GM18868 (cell line): ENCODE data around the gene ACTR3C.
"Not testable (repeated sequence)": the region's sequence is repeated elsewhere in the genome, so short reads cannot be mapped to it uniquely, and the experiment has no call there.

Source experiments
- ATAC-seq: cut with Tn5 transposase; IDR thresholded peaks from one replicate; pipeline ENCODE4 v1.9.1; 2021; ENCODE audit warnings: mild to moderate bottlenecking, moderate library complexity; ENCODE audit not compliant: unreplicated experiment

Gene ACTR3C

DNA sequence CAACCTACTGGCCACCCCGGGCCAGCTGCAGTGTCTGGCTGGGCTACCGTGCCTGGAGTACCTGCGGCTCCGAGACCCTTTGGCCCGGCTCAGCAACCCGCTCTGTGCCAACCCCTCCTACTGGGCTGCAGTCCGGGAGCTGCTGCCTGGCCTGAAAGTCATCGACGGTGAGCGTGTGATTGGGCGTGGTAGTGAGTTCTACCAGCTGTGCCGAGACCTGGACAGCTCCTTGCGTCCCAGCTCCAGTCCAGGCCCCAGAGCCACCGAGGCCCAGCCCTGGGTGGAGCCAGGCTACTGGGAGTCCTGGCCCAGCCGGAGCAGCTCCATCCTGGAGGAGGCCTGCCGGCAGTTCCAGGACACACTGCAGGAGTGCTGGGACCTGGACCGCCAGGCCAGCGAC, 13.8 kb upstream of the ACTR3C start:
- no peak for ATAC-seq

DNA sequence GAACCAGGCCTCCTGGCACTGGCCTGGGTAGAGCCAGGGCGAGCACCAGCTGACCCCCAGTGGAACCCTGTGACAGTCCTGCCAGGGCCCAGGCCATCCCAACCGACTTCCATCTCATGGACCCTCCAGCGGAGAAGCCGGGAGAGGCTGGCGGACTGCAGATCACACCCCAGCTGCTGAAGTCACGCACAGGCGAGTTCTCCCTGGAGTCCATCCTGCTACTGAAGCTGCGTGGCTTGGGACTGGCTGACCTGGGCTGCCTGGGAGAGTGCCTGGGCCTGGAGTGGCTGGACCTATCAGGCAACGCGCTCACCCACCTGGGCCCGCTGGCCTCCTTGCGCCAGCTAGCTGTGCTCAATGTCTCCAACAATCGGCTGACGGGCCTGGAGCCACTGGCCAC, 13.4 kb upstream of the ACTR3C start:
- ATAC-seq: no peak

DNA sequence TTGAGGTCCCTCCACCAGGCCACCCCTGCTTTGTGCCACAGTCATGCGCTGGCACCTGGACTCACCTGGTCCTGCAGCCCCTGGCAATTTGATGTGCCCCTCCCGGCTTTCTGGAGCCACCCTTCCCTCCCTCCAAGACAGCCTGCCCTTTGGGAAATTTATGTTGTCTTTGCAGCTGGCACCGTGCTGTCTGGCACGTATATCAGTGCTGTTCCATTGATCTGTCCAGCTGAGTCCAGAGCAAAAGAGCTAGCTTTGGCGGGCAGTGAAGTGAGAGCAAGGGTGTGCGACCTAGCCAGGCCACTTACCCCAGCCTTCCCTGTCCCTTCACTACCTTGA, 12.4 kb upstream of the ACTR3C start:
- ATAC-seq: no peak

DNA sequence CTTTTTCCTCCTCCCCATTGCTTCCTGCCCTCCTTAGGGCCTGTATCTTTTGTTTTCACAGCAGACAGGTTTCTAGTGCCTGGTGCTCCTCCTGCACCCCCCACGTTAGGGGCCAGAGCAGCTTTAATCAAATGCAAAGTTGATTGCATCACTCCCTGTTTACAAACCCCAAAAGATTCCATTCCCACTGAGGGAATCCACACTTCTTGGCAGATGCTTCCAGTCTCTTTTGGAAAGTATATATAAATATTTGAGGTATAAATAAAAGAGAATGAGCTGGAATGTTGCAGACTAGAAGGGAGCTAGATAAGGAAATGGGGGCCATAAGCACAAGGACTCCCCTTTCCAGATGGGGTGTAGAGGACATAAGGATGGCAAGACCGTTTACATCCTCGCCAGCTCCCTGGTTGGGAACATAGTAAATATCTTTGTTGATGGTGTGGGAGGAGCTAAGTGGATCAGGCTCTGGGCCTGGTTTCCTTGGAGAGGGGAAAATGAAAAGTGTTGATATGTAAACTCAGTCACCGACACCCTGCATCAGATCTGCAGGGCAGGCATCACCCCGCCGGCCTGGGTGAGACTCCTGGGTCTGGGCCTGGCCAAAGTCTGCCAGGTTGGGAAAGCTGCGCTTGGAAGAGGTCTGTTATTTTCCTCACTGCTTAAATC, 11.9 kb upstream of the ACTR3C start:
- no peak for ATAC-seq

DNA sequence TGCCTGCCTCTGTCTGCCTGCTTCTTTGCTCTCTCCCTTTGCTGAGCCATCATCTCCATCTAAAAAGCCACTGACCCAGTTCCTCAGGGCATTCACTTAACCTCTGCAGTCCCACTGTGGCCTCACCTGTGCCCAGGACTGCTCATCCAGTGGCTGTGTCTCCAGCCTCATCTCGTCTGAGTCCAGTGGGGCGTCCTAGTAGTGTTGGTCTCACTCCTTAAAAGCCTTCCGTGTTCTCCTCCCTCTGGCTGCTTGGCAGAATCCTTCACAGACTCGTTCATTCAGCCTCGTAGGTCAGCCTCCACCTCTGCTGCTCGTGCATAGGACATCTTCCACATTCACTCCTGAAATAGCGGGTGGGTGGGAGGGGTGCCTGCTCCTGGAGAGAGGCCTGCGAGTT, 10.8 kb upstream of the ACTR3C start:
- no peak for ATAC-seq

DNA sequence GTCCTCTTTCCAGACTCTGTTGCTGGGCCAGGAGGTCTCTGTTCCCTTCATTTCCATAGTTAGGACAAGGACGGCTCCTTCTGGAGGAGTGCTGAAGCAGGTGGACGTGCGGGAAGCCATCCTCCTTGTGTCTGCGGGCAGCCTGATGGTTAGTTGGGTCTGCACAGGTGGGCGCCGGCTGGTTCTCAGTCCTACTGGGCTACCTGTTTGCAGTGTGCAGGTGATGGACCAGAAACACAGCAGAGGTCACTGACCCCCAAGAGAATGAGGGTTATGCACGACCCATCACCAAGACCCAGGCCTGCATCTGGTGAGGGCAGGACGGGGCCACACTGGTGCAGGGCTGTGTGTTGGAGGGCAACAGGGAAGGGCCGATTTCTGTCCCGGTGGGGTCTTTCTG, 10.3 kb upstream of the ACTR3C start:
- ATAC-seq: no peak

DNA sequence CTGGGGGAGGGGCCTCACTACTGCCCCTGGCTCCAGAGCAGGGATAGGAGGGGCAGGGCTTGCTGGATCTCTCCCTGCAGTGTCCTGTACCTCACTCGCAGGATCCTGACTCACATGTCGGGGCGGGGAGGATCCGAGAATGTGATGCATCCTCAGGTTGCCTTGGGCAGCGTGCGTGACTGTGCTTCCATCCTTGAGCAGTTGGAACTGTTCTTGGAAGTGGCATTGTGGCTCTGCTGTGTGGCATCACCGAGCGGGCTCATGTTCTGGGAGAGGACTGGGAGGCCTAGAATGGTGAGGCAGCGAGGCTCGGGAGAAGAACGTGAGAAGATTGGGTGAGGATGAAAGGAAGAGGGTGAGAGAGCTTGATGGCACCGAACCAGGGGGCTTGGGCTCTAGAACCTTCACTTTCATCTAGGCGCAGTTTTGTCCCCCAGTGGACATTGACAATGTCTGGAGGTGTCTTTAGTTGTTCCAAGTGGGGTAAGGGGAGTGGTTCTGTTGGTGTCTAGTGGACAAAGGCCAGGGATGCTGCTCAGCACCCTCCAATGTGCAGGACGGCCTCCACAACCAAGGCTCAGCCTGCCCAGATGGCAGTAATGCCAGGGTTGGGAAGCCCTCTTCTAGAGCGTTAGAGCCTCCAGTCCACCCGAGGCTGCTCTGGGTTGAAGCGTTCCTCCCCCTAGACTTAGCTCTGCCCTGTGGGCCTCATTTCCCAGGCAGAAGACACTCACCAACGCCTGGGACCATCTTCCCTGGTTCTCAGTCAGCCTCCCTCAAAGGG, 9.7 kb upstream of the ACTR3C start:
- no peak for ATAC-seq

DNA sequence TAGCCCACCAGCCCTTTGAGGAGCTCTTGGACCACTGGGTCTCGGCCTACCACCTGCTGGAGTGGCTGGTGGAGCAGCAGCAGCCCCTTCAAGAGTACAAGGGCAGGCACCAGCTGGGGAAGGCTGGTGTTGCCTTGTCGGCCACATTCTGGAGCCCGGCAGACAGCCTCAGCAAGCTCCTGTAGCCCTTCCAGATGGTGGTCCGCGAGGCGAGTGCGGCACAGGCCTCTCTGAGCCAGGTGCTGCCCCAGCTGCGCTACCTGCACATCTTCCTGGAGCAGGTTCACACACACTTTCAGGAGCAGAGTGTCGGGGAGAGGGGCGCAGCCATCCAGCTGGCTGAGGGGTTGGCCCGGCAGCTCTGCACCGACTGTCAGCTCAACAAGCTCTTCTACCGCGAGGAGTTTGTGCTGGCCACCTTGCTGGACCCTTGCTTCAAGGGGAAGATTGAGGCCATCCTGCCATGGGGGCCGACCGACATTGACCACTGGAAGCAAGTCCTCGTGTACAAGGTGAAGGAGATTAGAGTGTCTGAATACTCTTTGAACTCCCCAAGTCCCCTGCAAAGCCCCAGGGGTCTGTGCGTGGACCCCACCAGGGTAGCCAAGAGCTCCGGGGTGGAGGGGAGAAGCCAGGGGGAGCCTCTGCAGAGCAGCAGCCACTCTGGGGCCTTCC, 7.0 kb upstream of the ACTR3C start:
- ATAC-seq: no peak

DNA sequence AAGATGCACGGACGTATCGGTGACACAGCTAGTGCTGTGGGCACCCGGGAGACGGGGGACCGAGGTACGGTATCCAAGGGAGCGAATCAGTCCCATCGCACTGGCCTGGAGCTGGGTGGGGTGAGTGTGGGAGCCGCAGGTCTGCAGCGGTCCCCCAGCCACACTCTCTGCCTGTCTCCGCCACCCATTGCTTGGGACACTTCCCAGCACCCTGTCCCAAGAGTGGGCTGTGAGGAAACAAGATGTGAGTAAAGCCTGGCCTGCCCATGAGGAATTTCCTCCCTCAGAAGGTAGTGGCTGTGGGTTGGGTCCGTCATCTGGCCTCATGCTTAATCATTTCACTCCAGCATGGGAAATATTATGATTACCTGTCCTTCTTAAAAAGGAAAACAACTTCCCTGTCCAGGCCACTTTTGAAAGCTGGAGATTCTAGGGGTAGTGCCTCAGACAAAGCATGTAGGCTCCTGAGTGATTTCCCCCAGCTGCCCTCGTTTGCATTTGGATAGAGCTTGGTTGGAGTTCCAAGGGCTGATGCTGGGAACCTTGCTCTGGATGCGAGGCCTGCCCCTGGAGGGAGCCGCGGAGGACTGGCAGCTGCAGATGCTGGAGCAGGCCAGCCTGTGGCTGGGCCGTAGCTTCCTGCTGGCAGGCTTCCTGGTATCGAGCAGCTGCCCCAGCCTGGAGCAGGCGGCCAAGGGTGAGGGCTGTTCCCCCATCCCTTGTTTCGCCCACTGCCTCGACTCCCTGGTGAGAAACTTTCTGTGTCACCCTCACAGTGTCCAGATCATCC, 6.2 kb upstream of the ACTR3C start:
- no peak for ATAC-seq

DNA sequence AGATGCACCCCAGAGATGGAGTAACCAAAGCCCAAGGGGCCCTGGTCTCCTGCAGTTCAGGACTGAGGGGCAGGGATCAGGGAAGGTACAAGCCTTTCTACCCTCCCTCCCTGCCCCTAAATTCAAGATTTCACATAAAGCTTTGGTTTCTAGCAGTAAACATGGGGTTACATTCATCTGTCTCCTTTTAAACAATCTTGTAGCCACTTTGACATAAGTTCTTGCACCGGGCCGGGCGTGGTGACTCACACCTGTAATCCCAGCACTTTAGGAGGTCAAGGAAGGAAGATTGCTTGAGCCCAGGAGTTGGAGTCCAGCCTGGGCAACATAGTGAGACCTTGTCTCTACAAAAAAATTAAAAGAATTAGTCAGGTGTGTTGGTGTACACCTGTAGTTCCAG, 4.0 kb upstream of the ACTR3C start:
- no peak for ATAC-seq

DNA sequence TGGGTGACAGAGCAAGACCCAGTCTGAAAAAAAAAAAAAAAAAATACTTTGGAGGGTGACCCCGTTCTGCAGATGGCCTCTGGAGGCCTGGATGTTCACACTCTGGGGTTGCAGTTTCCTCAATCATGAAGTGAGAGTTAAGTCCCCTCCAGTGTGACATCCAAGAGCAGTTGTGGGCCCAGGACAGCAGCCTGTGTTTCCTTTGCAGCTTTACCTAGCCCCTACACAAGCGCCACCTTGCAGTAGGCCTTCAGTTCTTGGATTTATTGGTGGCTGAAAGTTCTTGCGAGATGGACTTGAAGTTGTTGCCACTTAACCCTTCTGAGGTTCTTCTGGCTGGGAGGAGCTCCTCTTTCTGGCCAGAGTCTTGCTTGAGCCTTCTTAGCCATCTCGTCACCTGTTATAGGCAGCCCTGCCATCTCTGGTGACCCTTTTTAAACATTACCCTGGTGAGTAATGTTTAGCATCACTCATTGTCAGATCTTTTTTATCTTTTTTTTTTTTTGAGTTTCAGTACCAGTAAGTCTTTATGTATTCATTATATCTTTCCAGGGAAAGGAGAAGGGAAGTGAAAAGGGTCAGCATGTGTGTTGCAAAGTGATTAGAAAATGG, 3.4 kb upstream of the ACTR3C start:
- no peak for ATAC-seq

DNA sequence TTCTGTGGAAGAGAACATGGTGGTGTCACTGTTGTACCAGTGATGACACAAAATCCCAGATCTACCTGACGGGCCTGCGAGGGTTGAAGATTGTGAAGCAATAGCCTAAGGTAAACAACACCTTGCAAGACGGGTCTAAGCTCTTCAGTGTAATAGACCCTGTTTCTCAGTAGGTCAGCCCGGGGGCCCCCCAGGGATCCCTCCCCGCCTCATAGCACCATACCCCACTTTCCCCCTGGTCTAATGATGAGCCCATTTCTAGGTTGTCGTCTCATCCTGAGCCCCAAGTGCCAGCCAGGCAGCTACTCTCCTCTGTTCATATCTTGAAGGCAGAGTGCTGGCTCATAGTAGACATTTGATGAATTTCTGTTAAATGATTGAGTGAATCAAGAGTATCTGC, 2.6 kb upstream of the ACTR3C start:
- no peak for ATAC-seq

DNA sequence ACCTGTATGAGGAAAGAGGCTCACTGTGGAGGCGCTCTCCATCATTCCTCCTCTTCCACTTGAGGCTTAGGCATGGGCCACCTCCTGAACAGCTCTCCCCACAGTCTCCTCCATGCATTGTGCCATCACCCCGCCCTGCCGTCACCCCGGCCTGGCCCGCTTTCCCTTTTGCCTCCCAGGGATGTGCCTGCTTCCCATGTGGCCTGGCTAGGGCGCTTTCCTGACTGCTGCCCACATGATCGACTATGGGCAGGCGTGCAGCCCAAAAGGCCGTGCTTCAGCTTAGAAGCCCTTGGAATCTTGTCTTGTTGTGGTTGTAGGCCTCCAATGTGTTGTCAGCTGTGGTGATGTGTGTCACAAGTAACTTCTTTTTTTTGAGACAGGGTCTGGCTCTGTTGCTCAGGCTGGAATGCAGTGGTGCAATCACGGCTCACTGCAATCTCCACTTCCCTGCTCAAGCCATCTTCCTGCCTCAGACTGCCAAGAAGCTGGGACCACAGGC, 1.8 kb upstream of the ACTR3C start:
- no peak for ATAC-seq

DNA sequence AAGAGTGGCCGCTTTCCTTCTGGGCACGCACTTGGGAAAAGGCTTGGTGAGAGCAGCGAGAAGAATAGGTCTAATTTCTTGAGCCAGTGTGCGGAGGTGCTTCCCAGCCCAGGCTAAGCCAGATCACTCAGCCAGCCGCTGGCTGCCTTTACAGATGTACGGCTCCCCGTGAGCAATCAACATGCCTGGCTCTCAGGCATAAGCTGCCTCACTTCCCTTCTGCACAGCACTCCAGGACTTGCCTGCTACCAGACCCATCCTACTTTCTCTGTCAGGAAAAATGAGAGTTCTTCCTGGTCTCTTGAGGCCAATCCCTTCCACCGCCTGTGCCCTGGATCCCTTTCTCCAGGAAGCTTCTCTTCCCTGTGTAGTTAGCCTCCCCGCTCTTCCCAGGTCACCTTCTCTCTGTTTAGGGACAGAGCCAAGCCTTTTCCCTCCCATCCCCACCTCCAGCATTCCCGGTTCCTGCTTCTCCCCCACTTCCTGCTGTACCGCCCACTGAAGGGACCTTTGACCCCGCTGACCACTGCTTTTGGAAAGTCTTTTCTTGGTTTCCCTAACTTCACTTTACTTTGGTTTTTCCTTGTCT, 1.1 kb upstream of the ACTR3C start:
- no peak for ATAC-seq

DNA sequence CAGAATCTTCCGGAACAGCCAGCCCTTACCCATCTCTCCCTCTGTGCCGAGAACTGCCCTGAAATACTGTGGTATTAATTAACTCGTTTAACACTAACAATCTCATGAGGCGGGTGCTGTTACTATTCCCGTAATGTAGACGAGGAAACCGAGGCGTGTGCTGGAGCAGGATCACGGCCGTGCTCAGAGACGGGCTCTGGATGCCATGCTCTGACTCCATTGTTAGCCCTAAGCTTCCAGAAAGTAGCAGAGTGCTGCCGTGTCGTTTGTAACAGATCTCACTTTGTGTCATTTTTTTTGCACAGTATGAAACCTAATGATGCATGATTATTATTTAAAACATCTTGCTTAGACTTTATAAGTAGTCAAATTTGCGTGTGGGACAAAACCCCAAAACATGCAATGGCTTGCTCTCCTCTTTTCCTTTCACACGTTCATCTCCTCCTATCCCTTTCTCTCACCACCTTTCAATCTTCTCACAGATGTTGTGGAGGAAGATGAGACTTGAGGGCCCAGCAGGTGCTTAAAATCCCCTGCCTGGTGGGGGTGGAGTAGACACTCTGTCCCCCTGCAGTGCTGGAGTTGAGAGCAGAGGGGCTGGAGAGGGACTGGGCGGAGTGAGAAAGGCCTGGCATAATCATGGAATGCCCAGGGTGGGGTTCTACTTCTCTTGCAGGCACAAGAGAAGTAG, 482 bp upstream of the ACTR3C start:
- peak; percentile 11 for ATAC-seq

DNA sequence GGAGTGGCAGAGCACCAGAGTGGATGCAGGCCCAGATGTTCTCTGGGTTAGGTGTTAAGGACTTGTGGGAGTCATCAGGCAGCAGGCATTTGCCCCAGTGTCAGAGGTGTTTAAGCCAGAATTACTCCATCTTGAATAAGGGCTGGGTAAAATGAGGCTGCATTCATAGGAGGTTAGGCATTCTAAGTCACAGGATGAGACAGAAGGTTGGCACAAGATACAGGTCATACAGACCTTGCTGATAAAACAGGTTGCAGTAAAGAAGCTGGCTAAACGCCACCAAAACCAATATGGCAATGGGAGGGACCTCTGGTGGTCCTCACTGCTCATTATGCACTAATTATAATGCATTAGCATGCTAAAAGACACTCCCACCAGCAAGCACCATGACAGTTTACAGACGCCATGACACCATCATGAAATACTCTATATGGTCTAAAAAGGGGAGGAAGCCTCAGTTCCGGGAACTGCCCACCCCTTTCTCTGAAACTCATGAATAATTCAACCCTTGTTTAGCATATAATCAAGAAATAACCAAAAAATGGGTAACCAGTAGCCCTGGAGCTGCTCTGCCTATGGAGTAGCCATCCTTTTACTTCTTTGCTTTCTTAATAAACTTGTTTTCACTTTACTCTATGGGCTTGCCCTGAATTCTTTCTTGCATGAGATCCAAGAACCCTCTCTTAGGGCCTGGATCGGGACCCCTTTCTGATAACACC, 1.1 kb downstream of the ACTR3C start:
- ATAC-seq: peak; percentile 33

DNA sequence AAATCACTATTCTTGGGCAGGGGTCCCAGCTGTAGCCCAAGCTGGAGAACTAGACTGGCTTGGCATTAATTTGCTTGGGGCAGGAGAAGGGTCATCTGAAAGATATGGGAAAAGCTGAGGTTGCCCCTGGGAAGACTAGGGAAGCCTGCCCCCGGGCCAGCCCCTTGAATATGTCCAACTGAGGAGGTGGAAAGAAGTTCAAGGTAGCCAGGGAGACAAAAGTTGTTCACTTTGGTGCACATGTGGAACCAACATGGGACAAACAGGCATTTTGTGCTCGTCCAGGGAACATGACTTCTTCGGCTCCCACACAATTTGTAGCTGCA, 1.6 kb downstream of the ACTR3C start:
- ATAC-seq: no peak

DNA sequence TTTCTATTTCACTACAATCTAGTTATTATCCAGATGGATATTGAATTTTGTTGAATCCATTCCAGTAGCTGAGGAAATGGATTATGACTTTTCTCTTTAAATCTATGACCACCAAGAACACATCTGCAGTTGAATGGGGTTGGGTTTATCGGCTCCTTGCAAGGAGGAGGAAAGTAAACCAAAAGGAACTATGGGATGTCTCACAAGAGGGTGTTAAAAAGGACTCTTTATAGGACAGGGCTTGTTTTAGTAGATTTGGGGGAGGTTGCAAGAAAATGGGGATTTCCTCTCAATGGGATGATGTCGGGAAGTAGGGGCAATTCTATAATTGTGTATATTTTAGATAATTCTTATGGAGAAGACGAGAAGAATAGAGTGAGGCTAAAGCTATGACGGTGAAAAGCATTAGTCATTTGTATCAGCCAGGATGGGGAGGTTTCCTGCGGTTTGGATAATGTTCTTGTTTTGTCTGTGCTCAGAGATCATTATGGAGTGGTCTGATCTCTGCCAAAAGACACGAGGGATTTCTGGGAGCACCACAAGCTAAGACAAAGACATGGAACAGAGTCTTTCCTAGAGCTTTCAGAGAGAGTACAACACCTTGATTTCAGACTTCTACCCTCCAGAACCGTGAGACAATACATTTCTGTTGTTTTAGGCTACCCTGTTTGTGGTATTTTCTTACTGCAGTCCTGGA, 5.4 kb downstream of the ACTR3C start:
- ATAC-seq: no peak

DNA sequence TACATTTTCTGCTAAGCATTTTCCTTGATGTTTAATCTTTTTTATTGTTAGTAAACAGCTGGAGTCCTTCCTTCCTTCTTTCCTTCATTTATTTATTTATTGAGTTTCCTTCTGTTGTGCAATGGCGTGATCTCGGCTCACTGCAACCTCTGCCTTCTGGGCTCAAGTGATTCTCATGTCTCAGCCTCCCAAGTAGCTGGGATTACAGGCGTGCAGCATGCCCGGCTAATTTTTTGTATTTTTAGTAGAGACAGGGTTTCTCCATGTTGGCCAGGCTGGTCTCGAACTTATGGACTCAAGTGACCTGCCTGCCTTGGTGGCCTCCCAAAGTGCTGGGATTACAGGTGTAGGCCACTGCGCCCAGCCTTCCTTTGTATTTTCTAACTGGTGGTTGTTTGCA, 6.4 kb downstream of the ACTR3C start:
- ATAC-seq: not testable (repeated sequence)
